22Rv1 (cell line): ENCODE measurements around the gene PPP4R4.

Experiments
- H3K27ac ChIP-seq: fragments of 450-650 bp; 2 replicates; pipeline ENCODE4 v1.5.1; 2017
- CTCF ChIP-seq: fragments of 450-650 bp; IDR thresholded peaks from 2 replicates; pipeline ENCODE4 v1.5.1; 2017; ENCODE audit warnings: mild to moderate bottlenecking
- ZFX ChIP-seq: fragments of 450-650 bp; IDR thresholded peaks from 2 replicates; pipeline ENCODE4 v1.6.1; 2017; ENCODE audit warnings: antibody characterized with exemption, borderline replicate concordance

PPP4R4 gene

DNA sequence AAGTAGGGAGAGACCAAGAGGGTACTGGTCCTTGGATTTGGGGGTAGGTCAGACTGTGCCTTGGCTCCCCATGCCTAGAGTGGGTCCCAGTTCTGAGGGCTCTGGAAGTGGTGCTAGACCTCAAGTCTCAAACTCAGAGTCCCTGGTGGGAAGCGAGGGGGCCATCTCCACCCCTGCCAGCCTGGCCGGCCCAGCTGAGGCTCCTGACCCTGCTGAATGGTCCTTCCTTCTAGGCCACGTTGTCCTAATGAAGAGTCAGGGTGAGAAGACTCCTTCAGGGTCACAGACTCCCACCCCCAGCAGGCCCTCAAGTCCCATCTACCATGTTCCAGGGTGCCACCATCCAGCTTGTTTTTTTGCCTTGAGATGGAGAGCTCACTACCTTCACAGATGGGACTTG is 136.1 kb downstream of the PPP4R4 start:
- no peak overlapping the region for H3K27ac ChIP-seq
- no peak for TF ChIP-seq ZFX
- TF ChIP-seq CTCF = no peak

- no peak overlapping the region for H3K27ac ChIP-seq
These were observed 138.5 kb downstream of the PPP4R4 start for GRCh38 chr14:94312481-94313246.

DNA sequence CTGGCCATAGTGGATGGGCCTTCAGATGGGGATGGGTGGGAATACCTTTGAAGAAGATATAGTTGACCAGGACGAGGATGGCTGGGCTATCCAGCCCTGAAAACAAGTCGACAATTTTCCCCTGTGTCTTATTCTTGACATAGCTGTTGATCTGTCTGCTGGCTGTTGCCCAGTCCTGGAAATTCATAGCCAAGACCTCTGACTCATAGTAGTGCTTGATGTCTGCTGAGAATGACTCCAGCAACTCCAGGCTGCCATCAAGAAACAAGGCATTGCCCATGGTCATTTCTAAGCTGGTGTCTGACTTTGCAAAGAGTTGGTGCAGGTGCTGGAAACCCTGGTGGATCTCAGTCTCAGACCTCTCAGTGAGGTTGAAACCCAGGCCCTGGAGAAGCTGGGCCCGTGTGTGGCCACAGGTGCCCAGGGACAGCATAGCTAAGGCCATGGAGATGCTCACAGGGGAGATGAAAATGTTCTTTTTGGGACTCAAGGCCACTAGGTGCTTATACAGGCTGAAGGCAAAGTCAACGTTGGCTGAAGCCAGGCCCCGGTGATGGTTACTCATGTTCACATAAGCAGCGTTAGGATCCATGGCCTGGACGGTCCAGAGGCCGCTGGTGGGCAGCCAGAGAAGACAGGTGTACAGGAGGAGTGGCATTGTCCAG is 140.0 kb downstream of the PPP4R4 start:
- no peak overlapping the region for H3K27ac ChIP-seq
- no peak for TF ChIP-seq ZFX

More at GRCh38 chr14:94312481-94313246, 138.5 kb downstream of the PPP4R4 start:
- TF ChIP-seq CTCF = no peak
- TF ChIP-seq ZFX = no peak

DNA sequence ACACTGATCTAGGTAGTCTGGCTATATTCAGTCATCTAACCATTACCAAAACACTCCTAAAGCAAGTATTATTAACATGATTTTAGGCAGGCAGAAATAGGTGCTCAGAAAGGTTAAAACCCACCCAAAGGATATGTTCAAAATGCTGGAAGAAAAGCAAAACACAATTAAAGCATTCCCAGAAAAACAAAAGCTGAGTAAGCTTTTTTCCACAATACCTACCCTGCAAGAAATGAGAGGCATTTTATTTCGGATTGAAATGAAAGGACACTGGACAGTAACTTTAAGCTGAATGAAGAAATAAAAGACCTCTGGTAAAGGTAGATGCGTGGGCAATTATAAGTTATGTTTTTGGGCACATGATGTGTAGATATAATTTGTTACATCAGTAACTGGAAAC is 140.8 kb downstream of the PPP4R4 start:
- no peak overlapping the region for H3K27ac ChIP-seq
- TF ChIP-seq CTCF (no peak), ZFX (no peak)

GRCh38 chr14:94316692-94317091 is 142.6 kb downstream of the PPP4R4 start:
- no peak for TF ChIP-seq CTCF
- no peak for TF ChIP-seq ZFX
- H3K27ac ChIP-seq = no peak overlapping the region

DNA sequence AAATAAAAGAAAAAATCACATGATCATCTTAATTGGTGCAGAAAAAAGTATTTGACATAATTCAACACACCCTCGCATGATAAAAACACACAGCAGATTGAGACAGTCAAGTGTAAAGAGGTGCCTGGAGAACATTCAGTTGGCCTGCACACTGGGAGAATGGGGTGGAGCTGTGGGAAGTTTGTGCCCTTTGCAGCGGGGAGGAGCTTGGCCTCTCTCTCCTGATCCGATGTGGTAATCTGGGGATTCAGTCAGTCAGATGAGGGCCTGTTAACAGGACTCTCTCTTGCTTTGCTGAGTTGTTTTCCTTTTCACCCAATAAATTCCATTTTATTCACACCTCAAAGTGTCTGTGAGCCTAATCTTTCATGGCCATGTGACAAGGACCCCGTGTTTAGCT is 143.1 kb downstream of the PPP4R4 start:
- H3K27ac ChIP-seq = no peak overlapping the region
- TF ChIP-seq ZFX = no peak
- TF ChIP-seq CTCF = no peak

GRCh38 chr14:94320243-94320642 is 146.1 kb downstream of the PPP4R4 start:
- TF ChIP-seq ZFX (no peak), CTCF (no peak)
- no peak overlapping the region for H3K27ac ChIP-seq
